CD4-positive, alpha-beta T cell treated with Interleukin-10 for 1 hour (primary cell): ENCODE data around the gene ARID5B.

Experiments used
- DNase-seq: peaks from one replicate; pipeline ENCODE4 v3.0.0-alpha.2; 2020

The ARID5B gene

DNA sequence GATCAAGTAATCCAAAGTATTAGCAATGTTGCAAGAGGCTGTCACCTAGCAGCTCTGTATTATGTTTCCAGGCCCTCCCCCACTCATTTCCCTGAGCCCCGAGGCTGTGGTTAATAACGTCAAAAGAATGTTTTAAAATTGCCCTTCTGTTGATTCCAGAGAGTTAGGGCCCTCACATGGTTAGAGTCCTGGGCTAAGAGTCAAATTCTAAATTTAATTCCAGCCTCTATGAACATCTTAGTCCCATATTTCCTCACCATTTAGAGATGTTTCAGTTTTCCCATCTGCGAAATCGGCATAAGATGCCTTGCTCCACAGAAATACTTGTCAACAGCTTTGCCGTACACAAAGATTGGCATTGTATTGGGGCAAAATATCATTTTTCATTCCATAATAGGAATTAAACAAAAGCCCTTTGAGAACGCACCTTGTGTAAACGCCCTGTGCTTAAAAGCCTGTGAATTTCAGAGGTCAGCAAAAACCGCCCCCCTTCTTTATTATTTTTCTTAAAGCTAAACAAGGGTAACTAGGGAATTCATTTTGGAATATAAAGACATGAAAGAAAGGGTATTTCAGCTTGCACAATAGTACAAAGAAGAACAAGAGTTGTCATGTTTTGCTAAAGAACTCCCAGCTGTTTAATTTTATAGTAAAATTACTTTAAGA lies 135.8 kb downstream of the ARID5B start:
- no peak for DNase-seq

DNA sequence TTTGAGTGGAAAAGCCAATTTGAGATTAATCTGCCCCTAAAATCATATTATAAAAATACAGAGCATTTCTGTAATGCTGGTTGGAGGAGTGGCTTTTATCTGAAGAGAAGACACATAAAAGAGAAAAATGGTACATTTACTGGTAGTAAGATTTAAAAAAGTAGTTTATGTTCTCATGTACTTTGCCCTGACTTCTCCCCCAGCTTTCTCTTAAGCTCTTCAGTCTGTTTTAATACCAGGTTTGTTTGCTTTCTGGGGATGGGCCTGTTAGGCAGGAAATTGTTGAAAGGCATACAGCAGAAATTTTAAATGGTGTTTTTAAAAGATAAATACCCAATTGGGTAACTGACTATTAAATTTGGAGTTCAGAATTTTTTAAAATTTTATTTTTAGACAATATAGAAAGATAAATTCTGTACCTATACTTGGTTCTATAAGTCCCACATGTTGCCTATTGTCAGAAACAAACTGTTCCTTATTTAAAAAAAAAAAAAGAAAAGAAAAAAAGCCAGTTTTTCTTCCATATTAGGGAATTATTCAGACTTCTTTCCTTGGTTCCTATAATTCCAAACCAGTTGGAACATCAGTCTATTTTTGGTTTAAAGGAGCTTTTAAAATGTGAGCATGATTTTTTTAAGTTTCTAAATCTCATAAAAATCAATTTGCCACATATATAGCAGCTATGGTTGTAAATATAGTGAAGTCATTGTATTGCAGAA lies 136.6 kb downstream of the ARID5B start:
- no peak for DNase-seq

GRCh38 chr10:62038609-62039190 lies 137.2 kb downstream of the ARID5B start:
- peak; percentile 85 for DNase-seq

DNA sequence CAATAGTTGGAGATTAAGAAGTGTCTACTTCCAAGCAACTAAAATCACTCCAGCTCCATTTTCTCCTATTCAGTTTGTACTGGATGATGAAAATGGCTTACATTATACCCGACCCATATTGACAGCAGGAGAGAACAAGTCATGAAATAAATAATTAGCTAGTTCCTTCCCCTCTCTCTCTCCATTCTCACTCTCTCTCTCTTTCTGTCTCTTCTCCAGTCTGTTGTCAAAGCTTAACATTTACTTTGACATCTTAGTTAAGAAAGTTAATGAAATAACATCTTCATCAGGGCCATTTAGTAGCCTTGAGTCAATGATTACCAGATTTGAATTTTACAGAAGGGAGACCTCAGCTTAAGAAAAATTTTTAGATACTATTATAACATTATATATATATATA lies 138.5 kb downstream of the ARID5B start:
- no peak for DNase-seq

DNA sequence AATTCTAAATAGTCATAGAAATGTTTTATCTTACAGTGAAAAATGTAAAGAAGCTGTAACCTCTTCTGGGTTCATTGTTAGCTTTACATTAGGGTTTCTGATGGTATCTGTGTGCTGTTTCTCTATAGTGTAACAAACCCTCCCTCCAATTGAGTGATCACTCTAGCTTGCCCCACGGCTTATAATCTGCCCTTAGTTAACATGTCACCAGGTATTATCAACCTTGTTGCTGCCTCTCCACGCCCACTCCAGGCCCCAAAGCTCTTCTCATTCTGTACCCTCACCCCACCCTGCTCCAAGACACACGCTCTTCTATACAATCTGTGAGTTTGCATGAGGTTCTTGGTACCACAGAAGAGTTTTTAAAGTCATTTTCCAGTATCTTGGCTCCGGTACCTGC lies 139.4 kb downstream of the ARID5B start:
- no peak for DNase-seq

DNA sequence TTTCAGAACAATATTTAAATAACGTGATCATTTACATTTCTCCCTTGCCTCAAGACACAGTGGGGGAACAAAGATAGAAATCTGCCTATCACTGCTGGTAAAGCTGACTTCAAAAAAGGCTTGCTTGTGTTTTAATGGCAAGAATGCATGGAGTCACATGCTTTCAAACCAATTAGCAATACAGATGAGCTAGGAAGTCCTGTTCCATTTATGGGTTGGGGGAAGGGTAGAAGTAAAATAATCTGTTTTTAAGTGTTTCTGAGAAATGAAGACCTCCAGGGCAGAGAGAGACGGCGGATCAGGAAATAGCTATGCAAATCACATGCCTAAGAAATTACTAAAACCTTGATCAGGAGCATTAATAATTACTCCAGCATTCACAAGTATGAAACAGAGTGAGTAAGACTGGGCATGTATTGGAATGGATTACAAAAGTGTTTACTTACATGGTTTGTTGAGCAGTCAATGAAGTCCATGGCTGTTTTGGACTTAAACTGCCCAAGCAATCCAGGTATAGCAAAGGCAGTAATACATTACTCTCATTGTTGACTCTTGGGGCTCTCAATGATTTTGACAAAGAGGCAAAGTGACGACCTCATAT lies 142.0 kb downstream of the ARID5B start:
- peak; percentile 50 for DNase-seq

DNA sequence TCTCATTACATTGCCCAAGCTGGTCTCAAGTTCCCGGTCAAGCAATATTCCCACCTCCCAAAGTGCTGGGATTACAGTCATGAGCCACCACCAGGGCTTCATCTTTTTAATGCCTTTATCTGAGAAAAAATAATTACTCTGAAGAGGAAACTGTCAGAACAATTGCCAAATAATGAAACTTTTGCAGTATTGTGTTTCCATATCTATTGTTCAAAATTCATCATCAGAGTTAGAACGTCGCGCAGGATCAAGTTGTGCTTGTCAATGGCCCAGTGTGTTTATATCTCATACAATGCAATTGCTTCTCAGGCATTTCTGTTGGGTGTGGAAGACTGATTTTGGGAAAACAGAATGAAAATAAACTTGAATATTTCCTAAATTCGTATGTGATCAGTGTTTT lies 143.1 kb downstream of the ARID5B start:
- no peak for DNase-seq

DNA sequence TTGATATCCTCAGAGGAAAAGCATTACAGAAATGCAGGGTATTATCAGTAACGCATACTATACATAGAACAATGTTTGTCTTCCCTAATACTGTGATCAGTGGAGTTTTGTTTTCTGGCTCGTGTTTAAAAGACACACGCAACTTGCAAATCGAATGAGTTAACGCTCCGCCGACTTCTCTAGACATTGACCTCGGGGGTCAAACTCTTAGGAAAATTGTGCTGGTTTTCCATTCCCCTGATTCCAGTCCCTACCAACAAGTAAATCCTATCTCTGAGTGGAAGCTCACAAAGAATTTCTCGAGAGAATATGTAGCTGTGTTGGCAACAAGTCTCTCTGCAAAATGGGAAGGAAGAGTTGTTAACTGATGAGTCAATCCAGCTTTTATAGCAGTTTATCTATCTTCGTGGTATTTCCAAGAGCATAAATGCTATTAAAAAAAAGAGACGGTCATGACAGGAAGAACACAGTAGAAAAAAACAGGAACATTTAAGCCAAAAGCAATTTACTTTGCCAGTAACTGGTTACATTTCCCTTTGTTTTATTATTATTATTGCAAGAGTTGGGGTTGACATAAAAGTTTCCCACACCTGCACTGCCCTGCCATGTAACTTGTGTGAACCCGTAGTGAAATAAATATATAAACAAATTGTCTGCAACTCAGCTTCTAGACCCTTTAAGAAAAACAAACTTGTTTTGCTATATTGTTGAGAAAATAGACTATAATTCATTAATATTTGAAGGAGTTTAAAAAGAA lies 144.4 kb downstream of the ARID5B start:
- peak; percentile 42 for DNase-seq

DNA sequence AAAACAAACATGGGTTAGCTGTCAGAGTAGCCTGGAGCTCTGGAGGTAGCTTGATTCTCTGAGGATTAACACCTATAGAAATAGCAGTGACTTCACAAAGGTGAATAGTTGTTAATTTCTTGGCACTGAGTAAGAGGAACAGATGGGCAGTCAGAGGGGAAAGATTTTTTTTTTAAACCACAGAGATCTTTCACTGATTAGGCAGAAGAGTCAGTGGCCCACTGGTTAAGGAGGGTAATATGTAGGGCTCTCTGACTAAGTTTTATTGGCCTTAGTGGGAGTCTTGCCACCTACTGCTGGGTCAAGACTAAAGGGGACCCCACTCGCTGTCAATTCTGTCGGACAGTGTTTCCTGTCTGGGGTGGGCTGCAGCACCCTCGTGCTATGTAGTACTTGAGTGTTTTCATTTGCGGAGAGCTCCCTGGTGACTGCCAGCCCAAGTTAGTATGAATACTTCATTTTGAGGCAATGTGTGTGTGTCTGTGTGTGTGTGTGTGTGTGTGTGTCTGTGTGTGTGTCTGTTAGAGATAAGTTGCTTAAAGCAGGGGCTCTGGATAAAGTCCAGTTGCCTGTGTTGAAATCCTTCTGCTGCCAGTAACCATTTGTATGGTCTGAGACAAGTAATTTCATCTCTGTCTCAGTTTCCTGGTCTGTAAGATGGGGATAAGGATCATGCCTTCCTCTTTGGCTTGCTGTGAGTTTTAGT lies 145.2 kb downstream of the ARID5B start:
- DNase-seq = peak; percentile 66

- no peak for DNase-seq
Measured at GRCh38 chr10:62047228-62047892, 145.9 kb downstream of the ARID5B start.

DNA sequence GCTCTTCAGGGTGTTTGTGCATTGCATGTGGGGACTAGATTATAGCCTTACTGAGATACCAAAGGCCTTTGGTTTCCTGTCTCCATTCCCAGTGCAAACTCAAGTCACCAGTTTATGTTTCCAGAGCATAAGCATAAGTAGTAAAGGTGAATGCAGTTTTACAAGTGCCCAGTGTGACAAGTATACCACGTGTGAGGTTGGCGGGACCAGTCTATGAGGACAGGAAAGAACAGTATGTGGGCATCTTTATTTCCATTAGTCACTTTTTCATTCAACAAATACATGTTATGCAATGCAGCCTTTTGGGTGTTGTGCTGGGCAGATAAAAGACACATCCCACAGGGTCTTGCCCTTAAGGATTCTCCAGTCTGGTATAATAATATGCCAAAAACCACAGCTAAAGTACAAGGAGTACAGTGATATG lies 146.5 kb downstream of the ARID5B start:
- peak; percentile 58 for DNase-seq

GRCh38 chr10:62048470-62048869 lies 147.0 kb downstream of the ARID5B start:
- DNase-seq = peak; percentile 65

DNA sequence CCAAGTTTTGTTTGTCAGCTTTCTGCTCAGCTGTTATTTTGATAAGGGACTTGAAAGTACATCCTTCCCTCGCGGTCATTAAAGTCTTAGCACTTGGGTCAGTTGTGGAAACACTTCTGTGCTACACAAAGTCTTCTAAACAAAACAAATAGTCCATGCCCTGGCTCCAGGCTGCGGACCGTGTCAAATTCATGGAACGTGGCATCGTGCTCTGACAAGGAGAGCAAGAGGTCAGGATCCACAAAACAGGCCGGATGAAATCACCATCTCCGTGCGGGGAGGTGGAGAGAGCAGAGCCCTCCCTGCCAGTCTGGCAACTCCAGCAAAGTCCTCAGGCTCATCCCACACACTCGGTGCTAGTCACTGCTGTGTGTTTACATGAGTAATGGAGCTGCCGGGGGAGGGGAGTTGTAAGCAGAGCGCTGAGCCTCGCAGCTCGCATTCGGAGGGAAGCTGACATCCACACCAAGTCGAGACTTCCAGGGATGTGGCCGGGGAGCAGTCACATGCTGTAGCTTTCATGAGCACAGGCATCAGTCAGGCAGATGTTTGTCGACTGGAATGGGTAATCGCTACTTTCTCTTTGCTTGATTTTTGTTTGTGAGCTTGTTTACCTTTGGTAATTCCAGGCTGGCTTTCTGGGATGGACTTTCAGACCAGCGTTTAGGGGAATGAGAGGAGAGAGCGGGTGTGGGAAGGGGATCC lies 147.6 kb downstream of the ARID5B start:
- DNase-seq = peak; percentile 73

DNA sequence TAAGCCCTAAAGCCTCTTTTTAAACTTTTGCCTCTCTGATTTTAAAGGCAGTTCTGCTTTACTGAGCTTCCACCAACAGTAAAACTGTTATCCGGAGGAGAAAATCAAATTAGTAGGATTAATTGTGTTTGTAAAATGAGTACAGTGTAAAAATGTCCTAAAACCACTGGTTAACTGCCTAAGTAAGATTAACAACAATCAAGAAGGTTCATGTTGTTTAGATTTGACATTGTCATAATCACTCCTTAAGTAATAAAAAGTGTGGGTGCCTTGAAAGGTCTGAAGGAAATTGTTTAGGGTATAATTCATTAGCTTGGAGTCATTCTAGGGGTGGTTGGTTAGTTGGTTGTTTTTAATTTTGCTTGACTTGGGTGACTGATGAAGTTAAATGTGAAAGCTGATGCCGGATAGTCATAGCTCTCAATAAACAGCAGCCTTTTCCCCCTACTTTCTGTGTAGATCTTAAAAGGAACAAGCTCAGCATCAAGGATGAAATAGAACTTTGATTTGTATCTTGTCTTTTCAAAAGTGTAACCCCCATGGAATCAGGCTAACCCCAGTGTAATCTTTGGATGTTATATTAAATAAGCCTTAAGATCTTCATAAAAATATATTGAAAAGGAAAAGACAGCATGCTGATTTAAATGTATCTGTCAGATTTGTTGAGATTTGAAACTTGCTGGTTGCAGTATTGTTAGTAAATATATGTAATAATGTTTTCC lies 148.3 kb downstream of the ARID5B start:
- peak; percentile 54 for DNase-seq

DNA sequence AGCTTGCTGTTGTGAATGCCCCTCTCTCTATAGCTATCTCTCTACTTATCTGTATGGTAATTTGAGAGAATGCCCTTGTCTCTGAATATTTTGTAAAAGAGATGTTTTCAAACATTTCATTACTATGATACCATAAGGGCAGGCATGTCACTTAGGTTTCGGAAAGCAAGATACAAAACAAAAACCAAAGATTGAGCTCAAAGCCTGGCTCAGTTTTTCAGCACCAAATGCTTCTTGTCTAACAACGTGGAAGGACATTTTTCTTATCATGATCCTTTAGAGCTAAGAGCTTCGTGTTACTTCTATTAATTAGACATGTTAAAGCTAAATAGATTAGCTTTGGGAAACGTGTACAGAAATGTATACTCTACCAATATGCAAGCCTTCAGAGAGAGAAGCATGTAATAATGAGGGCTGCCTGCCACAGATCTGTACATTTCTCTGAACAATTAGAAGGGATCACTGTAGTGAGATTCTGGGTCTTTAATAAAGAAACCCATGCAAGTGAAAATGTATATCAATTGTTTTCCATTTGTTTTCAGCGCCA lies 148.9 kb downstream of the ARID5B start:
- peak; percentile 65 for DNase-seq

GRCh38 chr10:62050893-62051433 lies 149.5 kb downstream of the ARID5B start:
- peak; percentile 90 for DNase-seq

DNA sequence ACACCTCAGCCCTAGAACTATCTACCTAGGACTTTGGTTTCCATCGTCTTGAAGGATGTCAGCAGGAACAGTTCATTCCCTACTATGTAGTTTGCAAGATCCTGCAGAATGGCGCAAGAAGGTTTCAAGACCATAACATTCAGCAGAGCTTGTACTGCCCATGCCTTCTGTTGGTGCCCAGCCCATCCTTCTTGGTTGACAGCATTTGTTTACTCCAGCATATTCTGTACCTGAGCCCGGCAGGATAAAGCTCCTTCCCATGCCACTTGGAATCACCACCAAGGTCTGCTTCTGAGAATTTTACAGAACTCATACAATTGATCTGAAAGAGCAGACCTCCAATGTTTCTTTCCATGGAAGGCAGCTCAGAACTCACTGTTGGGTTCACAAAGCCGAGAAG lies 150.8 kb downstream of the ARID5B start:
- DNase-seq = no peak

- DNase-seq = peak; percentile 47
Measured at GRCh38 chr10:62053860-62054259, 152.4 kb downstream of the ARID5B start.

GRCh38 chr10:62054408-62054807 lies 152.9 kb downstream of the ARID5B start:
- DNase-seq = no peak

DNA sequence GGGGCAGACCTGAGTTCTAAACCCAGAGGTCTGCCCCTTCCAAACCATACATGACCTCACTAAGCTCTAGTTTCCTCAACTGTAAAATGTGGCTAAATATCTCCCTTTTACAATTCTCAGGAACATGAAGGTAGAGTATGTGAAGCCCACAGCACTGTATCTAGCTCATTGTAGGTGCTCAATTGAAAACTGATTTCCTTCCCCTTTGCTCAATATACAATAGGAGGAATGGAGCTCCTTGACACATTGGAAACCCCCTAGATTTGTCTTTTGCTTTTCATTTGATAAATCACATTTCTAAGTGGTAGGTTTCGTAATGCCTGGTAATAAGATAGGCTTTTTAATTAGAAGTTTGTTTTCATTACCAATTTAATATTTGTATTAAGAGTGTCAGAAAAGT lies 153.3 kb downstream of the ARID5B start:
- DNase-seq = peak; percentile 54
